LNCaP clone FGC (cell line): ENCODE measurements around the gene GNA14.

Source experiments
- DNase-seq: peaks from one replicate; pipeline ENCODE4 v3.0.0-alpha.2; 2011; ENCODE audit warnings: low read depth
- H3K4me3 ChIP-seq: 2 replicates; pipeline ENCODE4 v1.5.1; 2011; ENCODE audit warnings: mild to moderate bottlenecking, low read depth, low read length, control low read depth
- CTCF ChIP-seq: IDR thresholded peaks from 2 replicates; pipeline ENCODE4 v1.5.1; 2012; ENCODE audit warnings: mild to moderate bottlenecking; ENCODE audit not compliant: control insufficient read depth, insufficient read depth; ENCODE audit errors: extremely low read depth

The GNA14 gene

GRCh38 chr9:77604316-77604715 lies 43.8 kb downstream of the GNA14 start:
- H3K4me3 ChIP-seq: no peak overlapping the region
- no peak for TF ChIP-seq CTCF
- no peak for DNase-seq

GRCh38 chr9:77602852-77603251 lies 45.3 kb downstream of the GNA14 start:
- no peak overlapping the region for H3K4me3 ChIP-seq
- no peak for TF ChIP-seq CTCF
- no peak for DNase-seq

- no peak for DNase-seq
Observed at GRCh38 chr9:77601476-77602099, 46.5 kb downstream of the GNA14 start.

GRCh38 chr9:77600810-77601209 lies 47.3 kb downstream of the GNA14 start:
- no peak overlapping the region for H3K4me3 ChIP-seq
- no peak for TF ChIP-seq CTCF
- DNase-seq: no peak

More at GRCh38 chr9:77601476-77602099, 46.5 kb downstream of the GNA14 start:
- H3K4me3 ChIP-seq: no peak overlapping the region
- TF ChIP-seq CTCF: no peak

GRCh38 chr9:77599492-77599891 lies 48.6 kb downstream of the GNA14 start:
- DNase-seq: no peak
- TF ChIP-seq CTCF: no peak
- H3K4me3 ChIP-seq: no peak overlapping the region

GRCh38 chr9:77598991-77599390 lies 49.1 kb downstream of the GNA14 start:
- TF ChIP-seq CTCF: no peak
- no peak for DNase-seq

GRCh38 chr9:77598524-77598923 lies 49.6 kb downstream of the GNA14 start:
- no peak overlapping the region for H3K4me3 ChIP-seq
- DNase-seq: no peak
- no peak for TF ChIP-seq CTCF

More at GRCh38 chr9:77598991-77599390, 49.1 kb downstream of the GNA14 start:
- no peak overlapping the region for H3K4me3 ChIP-seq
